WTC11 (cell line): ENCODE data around the gene OR10P1. TPM values are rescaled to one million over a fixed set of nuclear protein-coding genes. Genes with fewer than 3 reads are reported as not detected.
"Not testable (repeated sequence)": the region's sequence is repeated elsewhere in the genome, so short reads cannot be mapped to it uniquely, and the experiment has no call there.

Experiments
- ATAC-seq: fragments of 200-7000 bp; cut with Tn5 transposase; 2 replicates; pipeline ENCODE4 v1.10.0; 2021; ENCODE audit warnings: mild to moderate bottlenecking, moderate library complexity
- Bru-seq: library from RNA; stranded (reverse); fragments of 400-500 nt; gene quantifications from one replicate; lab custom pipeline; 2021; lab: Mats Ljungman, UMichigan
- CTCF ChIA-PET: fragments of 300-600 bp; sonication (Branson Sonifier 250); formaldehyde crosslinking; loops from one replicate; lab custom pipeline; 2021; ENCODE audit warnings: antibody characterized with exemption; lab: Charles Lee
- POLR2A ChIA-PET: fragments of 350-600 bp; sonication (Branson Sonifier 250); formaldehyde crosslinking; loops from one replicate; lab custom pipeline; 2021; ENCODE audit warnings: antibody characterized with exemption; lab: Charles Lee
- DNase-seq: peaks from one replicate; pipeline ENCODE4 v3.0.0; 2021; ENCODE audit warnings: low spot score
- H3K27ac Mint-ChIP-seq: 2 replicates; pipeline ENCODE4 v1.8.0; 2021; ENCODE audit warnings: mixed read lengths
- H3K27me3 Mint-ChIP-seq: 2 replicates; pipeline ENCODE4 v1.8.0; 2021; ENCODE audit warnings: low read depth, mild to moderate bottlenecking, moderate library complexity, mixed read lengths
- H3K36me3 Mint-ChIP-seq: 2 replicates; pipeline ENCODE4 v1.8.0; 2021; ENCODE audit warnings: mixed read lengths
- H3K4me1 Mint-ChIP-seq: 2 replicates; pipeline ENCODE4 v1.8.0; 2022; ENCODE audit warnings: mixed read lengths
- H3K4me3 Mint-ChIP-seq: 2 replicates; pipeline ENCODE4 v1.8.0; 2021; ENCODE audit warnings: mild to moderate bottlenecking, moderate library complexity, mixed read lengths
- H3K9me3 Mint-ChIP-seq: 2 replicates; pipeline ENCODE4 v1.8.0; 2021; ENCODE audit warnings: mixed read lengths
- ARID4B ChIP-seq: sonication (generic); formaldehyde crosslinking; IDR thresholded peaks from 2 replicates; pipeline ENCODE4 v1.8.0; 2023; ENCODE audit warnings: missing genetic modification reagents, mild to moderate bottlenecking, borderline replicate concordance
- ATF3 ChIP-seq: sonication (generic); formaldehyde crosslinking; conservative IDR thresholded peaks from 2 replicates; pipeline ENCODE4 v1.8.1; 2022; ENCODE audit warnings: mild to moderate bottlenecking, missing genetic modification reagents
- CBFB ChIP-seq: sonication (generic); formaldehyde crosslinking; IDR thresholded peaks from 2 replicates; pipeline ENCODE4 v1.8.1; 2022; ENCODE audit warnings: mild to moderate bottlenecking, low read depth, missing genetic modification reagents
- CDX4 ChIP-seq: fragments of 250-450 bp; sonication (Bioruptor Pico); IDR thresholded peaks from 2 replicates; pipeline ENCODE4 v1.9.0; 2021; ENCODE audit warnings: moderate library complexity, mild to moderate bottlenecking, inconsistent platforms, borderline replicate concordance
- CREB1 ChIP-seq: sonication (generic); formaldehyde crosslinking; IDR thresholded peaks from 2 replicates; pipeline ENCODE4 v1.8.0; 2023; ENCODE audit warnings: mild to moderate bottlenecking, missing genetic modification reagents
- CREM ChIP-seq: sonication (generic); formaldehyde crosslinking; IDR thresholded peaks from 2 replicates; pipeline ENCODE4 v1.8.1; 2022; ENCODE audit warnings: mild to moderate bottlenecking, missing genetic modification reagents, moderate library complexity
- E2F5 ChIP-seq: sonication (generic); formaldehyde crosslinking; IDR thresholded peaks from 2 replicates; pipeline ENCODE4 v1.8.1; 2022; ENCODE audit warnings: mild to moderate bottlenecking, moderate library complexity, missing genetic modification reagents
- ELF4 ChIP-seq: sonication (generic); formaldehyde crosslinking; IDR thresholded peaks from 2 replicates; pipeline ENCODE4 v1.8.1; 2022; ENCODE audit warnings: low read depth, mild to moderate bottlenecking, moderate library complexity, missing genetic modification reagents
- GABPB1 ChIP-seq: sonication (generic); formaldehyde crosslinking; IDR thresholded peaks from 2 replicates; pipeline ENCODE4 v1.8.1; 2023; ENCODE audit warnings: mild to moderate bottlenecking, missing genetic modification reagents
- NFYB ChIP-seq: sonication (generic); formaldehyde crosslinking; conservative IDR thresholded peaks from 2 replicates; pipeline ENCODE4 v1.8.0; 2022; ENCODE audit warnings: low read depth, missing genetic modification reagents
- OVOL2 ChIP-seq: fragments of 250-450 bp; sonication (Bioruptor Pico); IDR thresholded peaks from 2 replicates; pipeline ENCODE4 v1.9.0; 2021; ENCODE audit warnings: mild to moderate bottlenecking, borderline replicate concordance
- PRDM15 ChIP-seq: sonication (generic); formaldehyde crosslinking; IDR thresholded peaks from 2 replicates; pipeline ENCODE4 v1.8.0; 2022; ENCODE audit warnings: missing genetic modification reagents
- PRRX2 ChIP-seq: fragments of 250-450 bp; sonication (Bioruptor Pico); IDR thresholded peaks from 2 replicates; pipeline ENCODE4 v1.8.0; 2021; ENCODE audit warnings: mild to moderate bottlenecking
- SMAD3 ChIP-seq: sonication (generic); formaldehyde crosslinking; IDR thresholded peaks from 2 replicates; pipeline ENCODE4 v1.8.0; 2022; ENCODE audit warnings: missing genetic modification reagents, mild to moderate bottlenecking, borderline replicate concordance
- TCF7 ChIP-seq: sonication (generic); formaldehyde crosslinking; IDR thresholded peaks from 2 replicates; pipeline ENCODE4 v1.8.0; 2022; ENCODE audit warnings: mild to moderate bottlenecking, low read depth, missing genetic modification reagents, moderate library complexity
- TEAD4 ChIP-seq: sonication (generic); formaldehyde crosslinking; IDR thresholded peaks from 2 replicates; pipeline ENCODE4 v1.8.0; 2022; ENCODE audit warnings: mild to moderate bottlenecking, missing genetic modification reagents
- TP53 ChIP-seq: sonication (generic); formaldehyde crosslinking; IDR thresholded peaks from 2 replicates; pipeline ENCODE4 v1.8.1; 2023; ENCODE audit warnings: mild to moderate bottlenecking, missing genetic modification reagents
- ZBTB21 ChIP-seq: sonication (generic); formaldehyde crosslinking; IDR thresholded peaks from 2 replicates; pipeline ENCODE4 v1.8.1; 2023; ENCODE audit warnings: mild to moderate bottlenecking, missing genetic modification reagents, borderline replicate concordance
- ZNF121 ChIP-seq: sonication (generic); formaldehyde crosslinking; IDR thresholded peaks from 2 replicates; pipeline ENCODE4 v1.8.0; 2023; ENCODE audit warnings: missing genetic modification reagents
- ZSCAN18 ChIP-seq: fragments of 250-450 bp; sonication (Bioruptor Pico); IDR thresholded peaks from 2 replicates; pipeline ENCODE4 v2.1.2; 2022; ENCODE audit warnings: mild to moderate bottlenecking, moderate library complexity
- long read RNA-seq, 3 experiments: library from RNA in 1 of 3; library from capped mRNA in 1 of 3; library from polyadenylated mRNA in 1 of 3; unstranded in 2 of 3; stranded (forward) in 1 of 3; transcript quantifications; one replicate each; pipeline ENCODE4 v2.0.0, GENCODE V29; 2021
- total RNA-seq: library from RNA; stranded (reverse); gene quantifications from 3 replicates; pipeline ENCODE4 v1.2.3, GENCODE V29; 2021

Gene OR10P1
- total RNA-seq (not detected in 3 replicates), Bru-seq, nascent RNA (not detected)
- long read RNA-seq, experiment 1: 0 reads
- long read RNA-seq, experiment 2: 0 reads
- long read RNA-seq, experiment 3: 0 reads

GRCh38 chr12:55636853-55637252 lies at the start of gene OR10P1:
Gene OR10P1 (plus strand): TSS chr12:55636892. CDS start chr12:55636892, 0 bp downstream.
- Mint-ChIP-seq H3K4me3 (no peak within 1 kb of the TSS), H3K4me1 (no peaks in the 10 kb centered on the region)
- no peak for TF ChIP-seq E2F5 (CRISPR knock-in tag)
- no peak for TF ChIP-seq ZBTB21 (CRISPR knock-in tag)
- TF ChIP-seq TEAD4 (CRISPR knock-in tag): no peak
- no peak for TF ChIP-seq ELF4 (CRISPR knock-in tag)
- TF ChIP-seq ATF3: no peak
- no peak for TF ChIP-seq TP53 (CRISPR knock-in tag)
- no peak for TF ChIP-seq TCF7
- no peak for TF ChIP-seq CREB1 (CRISPR knock-in tag)
- no peak for TF ChIP-seq GABPB1 (CRISPR knock-in tag)
- TF ChIP-seq NFYB: no peak

GRCh38 chr12:55590152-55590551 lies 46.5 kb upstream of the OR10P1 start:
- H3K27ac Mint-ChIP-seq, POLR2A ChIA-PET, H3K4me3 Mint-ChIP-seq, H3K27me3 Mint-ChIP-seq, ATAC-seq: not testable (repeated sequence)
- DNase-seq: peak; percentile 48
- CTCF ChIA-PET: interaction anchor here (1.1 to 1.2 kb wide), 2 partner anchors 19 to 66 kb away, joined by 3 read pairs; no protein-coding TSS in a partner anchor
- Mint-ChIP-seq H3K36me3 (peaks cover 13% of the 10 kb centered on the region), H3K9me3 (peaks cover 38% of the 10 kb centered on the region), H3K4me1 (peaks cover 11% of the 10 kb centered on the region)

More at GRCh38 chr12:55636853-55637252, at the start of gene OR10P1:
- Mint-ChIP-seq H3K9me3 (no peaks in the 10 kb centered on the region), H3K27me3 (peaks cover 10% of the 10 kb centered on the region), H3K36me3 (no peaks in the 10 kb centered on the region), H3K27ac (no peak within 1 kb of the TSS; the same call in 1 of the 2 replicates)
- ATAC-seq (no peak), DNase-seq (no peak)
- ChIA-PET POLR2A (no interaction called here), CTCF (interaction anchor here (0.6 to 1.6 kb wide), 2 partner anchors 10 to 19 kb away, joined by 3 to 5 read pairs; no protein-coding TSS in a partner anchor)

- H3K36me3 Mint-ChIP-seq: no peaks in the 10 kb centered on the region
- H3K4me3 Mint-ChIP-seq: no peak overlapping the region
- ATAC-seq (no peak), DNase-seq (no peak)
- H3K4me1 Mint-ChIP-seq: 0 out of 2 replicates have a peak, but pooled peaks cover 3% of the 10 kb centered on the region
- H3K27me3 Mint-ChIP-seq: peaks cover 10% of the 10 kb centered on the region
- ChIA-PET POLR2A (no interaction called here), CTCF (interaction anchor here (0.9 to 1.2 kb wide), 4 partner anchors 12 to 74 kb away, joined by 3 to 5 read pairs (median 3); a partner anchor contains a TSS)
- no peak overlapping the region for H3K27ac Mint-ChIP-seq
- H3K9me3 Mint-ChIP-seq: peaks cover 15% of the 10 kb centered on the region
- no peak for TF ChIP-seq CDX4 (CRISPR knock-in tag)
- TF ChIP-seq ELF4 (CRISPR knock-in tag): no peak
- TF ChIP-seq CBFB: no peak
- TF ChIP-seq OVOL2: no peak
- TF ChIP-seq PRRX2: no peak
- TF ChIP-seq ZSCAN18: no peak
- no peak for TF ChIP-seq CREM
- no peak for TF ChIP-seq ZNF121 (CRISPR knock-in tag)
- TF ChIP-seq PRDM15 (CRISPR knock-in tag): no peak
- no peak for TF ChIP-seq ARID4B (CRISPR knock-in tag)
- TF ChIP-seq SMAD3 (CRISPR knock-in tag): no peak
Observed at GRCh38 chr12:55607821-55608594, 28.7 kb upstream of the OR10P1 start.
